Fibroblast of pulmonary artery (primary cell): ENCODE data around the gene VWA3B.

Experiments used
- DNase-seq: peaks from one replicate; pipeline ENCODE4 v3.0.0-alpha.2; 2010; ENCODE audit warnings: low read depth
- H3K4me3 ChIP-seq: replicated peaks from 2 replicates; pipeline ENCODE4 v1.5.1; 2011; ENCODE audit warnings: low read depth, mild to moderate bottlenecking, control low read depth, low read length, moderate library complexity
- CTCF ChIP-seq: IDR thresholded peaks from 2 replicates; pipeline ENCODE4 v1.5.1; 2011; ENCODE audit warnings: mild to moderate bottlenecking, control low read depth, low read length, inconsistent platforms; ENCODE audit errors: missing control alignments

VWA3B gene

GRCh38 chr2:98067160-98067559 lies 19.8 kb upstream of the VWA3B start:
- DNase-seq, result no peak
- H3K4me3 ChIP-seq, result no peak overlapping the region
- no peak for TF ChIP-seq CTCF

GRCh38 chr2:98070081-98070480 lies 16.9 kb upstream of the VWA3B start:
- TF ChIP-seq CTCF, result no peak
- no peak overlapping the region for H3K4me3 ChIP-seq
- DNase-seq, result no peak

GRCh38 chr2:98072442-98072841 lies 14.5 kb upstream of the VWA3B start:
- DNase-seq, result no peak
- H3K4me3 ChIP-seq, result no peak overlapping the region
- no peak for TF ChIP-seq CTCF

- no peak for TF ChIP-seq CTCF
- DNase-seq, result no peak
- H3K4me3 ChIP-seq, result no peak overlapping the region
These were observed 8.3 kb upstream of the VWA3B start for GRCh38 chr2:98078701-98079100.

GRCh38 chr2:98084151-98084868 lies 2.7 kb upstream of the VWA3B start:
- DNase-seq, result no peak
- H3K4me3 ChIP-seq, result no peak overlapping the region
- no peak for TF ChIP-seq CTCF

- no peak for TF ChIP-seq CTCF
- H3K4me3 ChIP-seq, result no peak overlapping the region
- DNase-seq, result no peak
These were observed 2.1 kb upstream of the VWA3B start for GRCh38 chr2:98084869-98085238.

GRCh38 chr2:98085649-98086048 lies 1.3 kb upstream of the VWA3B start:
- no peak for DNase-seq
- no peak overlapping the region for H3K4me3 ChIP-seq
- TF ChIP-seq CTCF, result no peak
